LNCaP clone FGC (cell line): ENCODE results near the gene REN.

Experiments used
- DNase-seq: peaks from one replicate; pipeline ENCODE4 v3.0.0-alpha.2; 2011; ENCODE audit warnings: low read depth
- H3K4me3 ChIP-seq: 2 replicates; pipeline ENCODE4 v1.5.1; 2011; ENCODE audit warnings: mild to moderate bottlenecking, low read depth, low read length, control low read depth
- TF ChIP-seq, protein P1 (sequence below): IDR thresholded peaks from 2 replicates; pipeline ENCODE4 v1.5.1; 2012; ENCODE audit warnings: mild to moderate bottlenecking; ENCODE audit not compliant: control insufficient read depth, insufficient read depth; ENCODE audit errors: extremely low read depth

The REN gene

GRCh38 chr1:204110894-204111633 lies 55.1 kb downstream of the REN start:
- TF ChIP-seq, protein P1, sequence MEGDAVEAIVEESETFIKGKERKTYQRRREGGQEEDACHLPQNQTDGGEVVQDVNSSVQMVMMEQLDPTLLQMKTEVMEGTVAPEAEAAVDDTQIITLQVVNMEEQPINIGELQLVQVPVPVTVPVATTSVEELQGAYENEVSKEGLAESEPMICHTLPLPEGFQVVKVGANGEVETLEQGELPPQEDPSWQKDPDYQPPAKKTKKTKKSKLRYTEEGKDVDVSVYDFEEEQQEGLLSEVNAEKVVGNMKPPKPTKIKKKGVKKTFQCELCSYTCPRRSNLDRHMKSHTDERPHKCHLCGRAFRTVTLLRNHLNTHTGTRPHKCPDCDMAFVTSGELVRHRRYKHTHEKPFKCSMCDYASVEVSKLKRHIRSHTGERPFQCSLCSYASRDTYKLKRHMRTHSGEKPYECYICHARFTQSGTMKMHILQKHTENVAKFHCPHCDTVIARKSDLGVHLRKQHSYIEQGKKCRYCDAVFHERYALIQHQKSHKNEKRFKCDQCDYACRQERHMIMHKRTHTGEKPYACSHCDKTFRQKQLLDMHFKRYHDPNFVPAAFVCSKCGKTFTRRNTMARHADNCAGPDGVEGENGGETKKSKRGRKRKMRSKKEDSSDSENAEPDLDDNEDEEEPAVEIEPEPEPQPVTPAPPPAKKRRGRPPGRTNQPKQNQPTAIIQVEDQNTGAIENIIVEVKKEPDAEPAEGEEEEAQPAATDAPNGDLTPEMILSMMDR, result no peak
- no peak for DNase-seq
- no peak overlapping the region for H3K4me3 ChIP-seq

- TF ChIP-seq, protein P1, result no peak
- DNase-seq, result no peak
- no peak overlapping the region for H3K4me3 ChIP-seq
These were observed 57.6 kb downstream of the REN start for GRCh38 chr1:204108312-204109141.

DNA sequence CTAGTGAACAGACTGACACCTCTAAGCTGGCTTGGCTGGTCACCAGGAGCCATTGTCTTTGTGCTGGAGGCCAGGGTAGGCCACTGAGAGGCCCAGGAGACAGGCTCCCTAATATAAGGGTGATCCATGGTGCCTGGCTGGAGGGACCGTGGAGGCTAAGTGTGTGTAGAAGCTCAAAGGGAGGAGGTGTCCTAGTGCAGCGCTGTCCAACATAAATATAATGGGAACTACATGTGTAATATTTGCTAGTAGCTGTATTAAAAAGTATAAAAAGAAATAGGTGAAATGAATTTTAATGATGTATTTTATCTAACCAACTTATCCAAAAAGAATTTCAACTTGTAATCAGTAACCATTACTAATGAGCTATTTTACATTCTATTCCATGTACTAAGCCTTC lies 58.2 kb downstream of the REN start:
- DNase-seq, result no peak
- TF ChIP-seq, protein P1, result no peak
- H3K4me3 ChIP-seq, result no peak overlapping the region

GRCh38 chr1:204106825-204107224 lies 59.3 kb downstream of the REN start:
- TF ChIP-seq, protein P1, result no peak
- no peak for DNase-seq
- H3K4me3 ChIP-seq, result no peak overlapping the region

DNA sequence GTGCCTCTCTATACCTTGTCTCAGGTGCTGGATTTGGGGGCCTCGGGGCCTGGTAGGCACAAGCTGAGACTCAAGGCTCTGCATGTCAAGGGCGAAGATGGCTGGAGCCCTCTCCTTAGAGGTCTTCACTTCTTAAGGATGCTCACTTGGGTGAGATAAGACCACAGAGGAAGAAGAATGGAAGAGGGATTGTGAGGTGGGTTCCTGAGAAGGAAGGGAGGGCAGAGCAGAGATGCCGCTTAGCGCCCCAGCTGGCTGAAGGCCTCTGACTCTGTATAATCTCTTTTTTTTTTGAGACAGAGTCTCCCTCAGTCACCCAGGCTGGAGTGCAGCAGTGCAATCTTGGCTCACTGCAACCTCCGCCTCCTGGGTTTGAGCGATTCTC lies 61.0 kb downstream of the REN start:
- TF ChIP-seq, protein P1, result no peak
- no peak overlapping the region for H3K4me3 ChIP-seq
- no peak for DNase-seq
